Suprapubic skin (tissue), 4 donors: Measurements from ENCODE around the gene ERBB4.

ENCODE experiments used
- CTCF ChIP-seq, 2 donors: fragments of 200-600 bp in 1 of 2; fragments of 450-650 bp in 1 of 2; sonication (generic) in 1 of 2; IDR thresholded peaks; one replicate each; pipeline ENCODE4 v1.5.1; 2016 to 2019; ENCODE audit warnings: antibody characterized with exemption in 2 of 2, mild to moderate bottlenecking in 1 of 2, moderate library complexity in 1 of 2
- EP300 ChIP-seq: sonication (generic); formaldehyde crosslinking; IDR thresholded peaks from one replicate; pipeline ENCODE4 v1.6.1; 2017; ENCODE audit warnings: antibody characterized with exemption
- POLR2A ChIP-seq, 2 donors: fragments of 450-650 bp; IDR thresholded peaks; one replicate each; pipeline ENCODE4 v1.6.1; 2017; ENCODE audit warnings: antibody characterized with exemption in 2 of 2, mild to moderate bottlenecking in 2 of 2, moderate library complexity in 2 of 2
- POLR2AphosphoS5 ChIP-seq, 3 donors: sonication (generic); formaldehyde crosslinking; IDR thresholded peaks; one replicate each; pipeline ENCODE4 v1.6.1; 2017; ENCODE audit warnings: antibody characterized with exemption in 3 of 3

GRCh38 chr2:212328712-212329496 is 209.7 kb downstream of the ERBB4 start:
- TF ChIP-seq CTCF (IDR thresholded peaks at IDR 0.05) (no peak), POLR2A (IDR thresholded peaks at IDR 0.05) (no peak), POLR2AphosphoS5 (IDR thresholded peaks at IDR 0.05) (no peak), EP300 (no peak)
